A549 (cell line): ENCODE measurements around the gene MARK3. TPM values are rescaled to one million over a fixed set of nuclear protein-coding genes. Genes with fewer than 3 reads are reported as not detected.

Experiments used
- ATAC-seq, 2 experiments: fragments of 200-7000 bp in 1 of 2; fragments of >200 bp in 1 of 2; cut with Nextera tagmentation in 1 of 2; cut with Tn5 transposase in 1 of 2; 3 replicates each; pipeline versions ENCODE4 v1.8.0 to v1.9.1; 2018 to 2020; ENCODE audit warnings: mild to moderate bottlenecking in 1 of 2, moderate library complexity in 1 of 2
- CTCF ChIA-PET: fragments of 300-600 bp; sonication (Branson Sonifier 250); formaldehyde crosslinking; extraction: SDS; loops from one replicate; lab custom pipeline; 2021; ENCODE audit warnings: antibody characterized with exemption, inconsistent platforms; lab: Yijun Ruan, JAX
- POLR2A ChIA-PET: fragments of 350-600 bp; formaldehyde crosslinking; extraction: SDS; loops from one replicate; lab custom pipeline; 2021; ENCODE audit warnings: antibody characterized with exemption, inconsistent platforms; lab: Yijun Ruan, JAX
- DNase-seq, 2 experiments: peaks; one replicate each; pipeline versions ENCODE4 v3.0.0 to v3.0.0-alpha.2; 2011 to 2016; ENCODE audit warnings: low read depth in 1 of 2, low spot score in 1 of 2
- FAIRE-seq: peaks from 2 replicates; lab custom pipeline; 2011; peaks lifted over from hg19 to GRCh38; lab: Jason Lieb, UNC
- H3K27ac ChIP-seq, 2 experiments: fragments of >200 bp; sonication (Bioruptor Twin); formaldehyde crosslinking; 3 replicates each; pipeline ENCODE4 v1.5.1; 2016 to 2017
- H3K4me1 ChIP-seq: fragments of >200 bp; sonication (Bioruptor Twin); formaldehyde crosslinking; 3 replicates; pipeline ENCODE4 v1.6.1; 2016
- H3K4me2 ChIP-seq: fragments of >200 bp; sonication (Bioruptor Twin); formaldehyde crosslinking; 3 replicates; pipeline ENCODE4 v1.6.1; 2016
- H3K4me3 ChIP-seq: fragments of >200 bp; sonication (Bioruptor Twin); formaldehyde crosslinking; 3 replicates; pipeline ENCODE4 v1.5.1; 2016
- H3K9me3 ChIP-seq: fragments of >200 bp; sonication (Bioruptor Twin); formaldehyde crosslinking; 3 replicates; pipeline ENCODE4 v1.6.1; 2016
- ATOH8 ChIP-seq: fragments of 250-450 bp; sonication (Bioruptor Pico); IDR thresholded peaks from 2 replicates; pipeline ENCODE4 v1.5.0; 2020; ENCODE audit warnings: low read depth, mild to moderate bottlenecking, moderate library complexity
- BCL3 ChIP-seq: fragments of >200 bp; sonication (Bioruptor Twin); formaldehyde crosslinking; IDR thresholded peaks from 3 replicates; pipeline ENCODE4 v1.6.1; 2016
- BHLHE40 ChIP-seq: IDR thresholded peaks from 2 replicates; pipeline ENCODE4 v1.6.1; 2012; ENCODE audit warnings: low read depth, low read length, inconsistent platforms
- CBX8 ChIP-seq: fragments of 200-600 bp; sonication (generic); IDR thresholded peaks from 2 replicates; pipeline ENCODE4 v1.6.1; 2016
- CHD4 ChIP-seq: fragments of 200-600 bp; sonication (generic); IDR thresholded peaks from 2 replicates; pipeline ENCODE4 v1.6.1; 2016; ENCODE audit warnings: antibody characterized with exemption, mild to moderate bottlenecking, borderline replicate concordance
- E2F6 ChIP-seq: IDR thresholded peaks from 2 replicates; pipeline ENCODE4 v1.6.1; 2012; ENCODE audit warnings: low read depth, borderline replicate concordance
- ELK1 ChIP-seq: fragments of 150-350 bp; IDR thresholded peaks from 2 replicates; pipeline ENCODE4 v1.6.1; 2014; ENCODE audit warnings: low read depth, mild to moderate bottlenecking, low read length
- ESRRA ChIP-seq: fragments of 150-350 bp; IDR thresholded peaks from 2 replicates; pipeline ENCODE4 v1.6.1; 2014; ENCODE audit warnings: mild to moderate bottlenecking, low read length, borderline replicate concordance
- FOSL2 ChIP-seq, 2 experiments: fragments of 450-650 bp in 1 of 2; fragments of >200 bp in 1 of 2; sonication (Bioruptor Twin) in 1 of 2; formaldehyde crosslinking; IDR thresholded peaks; 2 replicates each; pipeline versions ENCODE4 v1.5.0 to v1.6.1; 2016 to 2020; ENCODE audit warnings: mild to moderate bottlenecking in 1 of 2, moderate library complexity in 1 of 2
- FOXS1 ChIP-seq: fragments of 250-450 bp; sonication (Bioruptor Pico); IDR thresholded peaks from 2 replicates; pipeline ENCODE4 v1.5.0; 2020; ENCODE audit warnings: mild to moderate bottlenecking, moderate library complexity
- HES2 ChIP-seq: fragments of >200 bp; sonication (Bioruptor Twin); formaldehyde crosslinking; IDR thresholded peaks from 2 replicates; pipeline ENCODE4 v1.6.1; 2016
- HEYL ChIP-seq: fragments of 250-450 bp; sonication (Bioruptor Pico); IDR thresholded peaks from 2 replicates; pipeline ENCODE4 v1.8.0; 2021; ENCODE audit warnings: mild to moderate bottlenecking, moderate library complexity
- HOXA7 ChIP-seq: fragments of 250-450 bp; sonication (Bioruptor Pico); IDR thresholded peaks from 2 replicates; pipeline ENCODE4 v1.5.0; 2020; ENCODE audit warnings: mild to moderate bottlenecking, moderate library complexity
- HOXB5 ChIP-seq: fragments of 250-450 bp; sonication (Bioruptor Pico); IDR thresholded peaks from 2 replicates; pipeline ENCODE4 v1.5.0; 2020; ENCODE audit warnings: mild to moderate bottlenecking, moderate library complexity
- JUN ChIP-seq, 2 experiments: fragments of >200 bp; sonication (Bioruptor Twin); formaldehyde crosslinking; IDR thresholded peaks; 2 replicates in 1 of 2; 3 replicates in 1 of 2; pipeline ENCODE4 v1.6.1; 2016 to 2017
- JUNB ChIP-seq: fragments of >200 bp; sonication (Bioruptor Twin); formaldehyde crosslinking; IDR thresholded peaks from 2 replicates; pipeline ENCODE4 v1.6.1; 2016
- NR3C1 ChIP-seq: fragments of >200 bp; sonication (Bioruptor Twin); formaldehyde crosslinking; IDR thresholded peaks from 3 replicates; pipeline ENCODE4 v1.6.1; 2017
- PBX3 ChIP-seq: IDR thresholded peaks from 2 replicates; pipeline ENCODE4 v1.6.1; 2012
- POLR2AphosphoS2 ChIP-seq: conservative IDR thresholded peaks from 2 replicates; pipeline ENCODE4 v1.6.1; 2012; ENCODE audit warnings: low read length, improper control_type of control experiment, inconsistent platforms
- RAD21 ChIP-seq, 2 experiments: fragments of >200 bp in 1 of 2; sonication (Bioruptor Twin) in 1 of 2; formaldehyde crosslinking in 1 of 2; IDR thresholded peaks in 1 of 2; conservative IDR thresholded peaks in 1 of 2; 2 replicates in 1 of 2; 3 replicates in 1 of 2; pipeline ENCODE4 v1.6.1; 2012 to 2018; ENCODE audit warnings: inconsistent platforms in 1 of 2
- RFX5 ChIP-seq: fragments of 450-650 bp; IDR thresholded peaks from 2 replicates; pipeline ENCODE4 v1.7.1; 2014; ENCODE audit warnings: antibody characterized with exemption, mild to moderate bottlenecking, moderate library complexity
- SMC3 ChIP-seq: fragments of >200 bp; sonication (Bioruptor Twin); formaldehyde crosslinking; IDR thresholded peaks from 3 replicates; pipeline ENCODE4 v1.6.1; 2018; ENCODE audit warnings: inconsistent platforms
- SREBF2 ChIP-seq: fragments of 450-650 bp; IDR thresholded peaks from 2 replicates; pipeline ENCODE4 v1.6.1; 2014; ENCODE audit warnings: mild to moderate bottlenecking, moderate library complexity
- TFCP2L1 ChIP-seq: fragments of 250-450 bp; sonication (Bioruptor Pico); IDR thresholded peaks from 2 replicates; pipeline ENCODE4 v1.5.0; 2021; ENCODE audit warnings: mild to moderate bottlenecking
- ZC3H11A ChIP-seq: fragments of 450-650 bp; IDR thresholded peaks from 2 replicates; pipeline ENCODE4 v1.6.1; 2014; ENCODE audit warnings: antibody characterized with exemption, mild to moderate bottlenecking
- ZFP36 ChIP-seq: fragments of 450-650 bp; IDR thresholded peaks from 2 replicates; pipeline ENCODE4 v1.6.1; 2014; ENCODE audit warnings: borderline replicate concordance; ENCODE audit not compliant: partially characterized antibody
- ZNF302 ChIP-seq: fragments of 250-450 bp; sonication (Bioruptor Pico); IDR thresholded peaks from 2 replicates; pipeline ENCODE4 v1.9.0; 2021; ENCODE audit warnings: inconsistent platforms, mild to moderate bottlenecking, moderate library complexity
- WGBS: methylation state at CpG from one replicate; pipeline ENCODE4 v1.1.6; 2017; ENCODE audit errors: missing lambda C conversion rate; 5-methylcytosine and 5-hydroxymethylcytosine counted together
- polyA plus RNA-seq, 4 experiments: library from polyadenylated mRNA; depleted of rRNA in 3 of 4; stranded (reverse); fragments of >200 nt; fragmentation: RNase III in 1 of 4; extraction: RNeasy Plus Mini Kit Qiagen cat#74134 plus additional on column Dnase treatment in 1 of 4; gene quantifications; 2 replicates in 3 of 4; 3 replicates in 1 of 4; pipeline ENCODE4 v1.2.3, GENCODE V29; 2011 to 2017

The MARK3 gene
- polyA plus RNA-seq, 2 of the 4 experiments (the other 2 are of a cell fraction), result 59.7 to 97.6 TPM

- H3K4me1 ChIP-seq, result peaks cover 46% of the 10 kb centered on the region
- H3K4me3 ChIP-seq, result no peak overlapping the region
- FAIRE-seq (no peak), ATAC-seq (no peak), DNase-seq (no peak)
- POLR2A ChIA-PET, result no interaction called here
- WGBS, result 59% methylated on average over 5 of the region's 22 CpGs
- H3K9me3 ChIP-seq, result no peaks in the 10 kb centered on the region
- H3K4me2 ChIP-seq, result no peak overlapping the region; the same call in 2 of the 3 replicates
- TF ChIP-seq BCL3, result no peak
- no peak for TF ChIP-seq RAD21 (conservative IDR thresholded peaks at IDR 0.05 in 1 of 2, IDR thresholded peaks at IDR 0.05 in 1 of 2)
- TF ChIP-seq ELK1, result no peak
- no peak for TF ChIP-seq ZNF302 (CRISPR knock-in tag)
- no peak for TF ChIP-seq JUNB
- no peak for TF ChIP-seq E2F6
- TF ChIP-seq CBX8, result no peak
- TF ChIP-seq HEYL (CRISPR knock-in tag), result no peak
- no peak for TF ChIP-seq SREBF2
- TF ChIP-seq FOSL2 (IDR thresholded peaks at IDR 0.05), result no peak
- no peak for TF ChIP-seq FOSL2 (CRISPR knock-in tag; IDR thresholded peaks at IDR 0.05)
- TF ChIP-seq RFX5, result no peak
- TF ChIP-seq HOXA7 (CRISPR knock-in tag), result no peak
- no peak for TF ChIP-seq JUN (IDR thresholded peaks at IDR 0.05)
- TF ChIP-seq FOXS1 (CRISPR knock-in tag), result no peak
- CTCF ChIA-PET, result interaction anchor here (1.2 to 10.0 kb wide), 6 partner anchors 10 to 405 kb away, joined by 3 to 489 read pairs (median 56); partner anchors contain the start of genes BAG5 and TRMT61A
- H3K27ac ChIP-seq, result no peak overlapping the region
These were observed 134.6 kb downstream of the MARK3 start for GRCh38 chr14:103519837-103520212.

GRCh38 chr14:103520269-103520656, 135.0 kb downstream of the MARK3 start:
- peak overlapping the region; percentile 100 for H3K4me2 ChIP-seq
- no peak for ATAC-seq
- no peaks in the 10 kb centered on the region for H3K9me3 ChIP-seq
- no peak for DNase-seq
- H3K4me3 ChIP-seq, result no peak overlapping the region
- 92% methylated on average over 9 of the region's 10 CpGs for WGBS
- POLR2A ChIA-PET, result no interaction called here
- H3K27ac ChIP-seq, result peak overlapping the region in 1 of 2 experiments; percentile 88; a peak in 2 of 6 replicates
- TF ChIP-seq TFCP2L1 (CRISPR knock-in tag) (no peak), PBX3 (no peak), ZFP36 (no peak), JUNB (no peak), HES2 (no peak), HOXA7 (CRISPR knock-in tag) (no peak), SMC3 (no peak), FOSL2 (IDR thresholded peaks at IDR 0.05) (no peak), FOSL2 (CRISPR knock-in tag; IDR thresholded peaks at IDR 0.05) (no peak), HOXB5 (no peak), NR3C1 (no peak), BHLHE40 (no peak), ELK1 (no peak), ESRRA (no peak), ZC3H11A (no peak), POLR2AphosphoS2 (no peak), CHD4 (no peak), SREBF2 (no peak), ATOH8 (CRISPR knock-in tag) (no peak)
- no peak for FAIRE-seq
- peaks cover 51% of the 10 kb centered on the region for H3K4me1 ChIP-seq
- CTCF ChIA-PET, result interaction anchor here (1.2 to 10.0 kb wide), 6 partner anchors 10 to 254 kb away, joined by 3 to 489 read pairs (median 56); partner anchors contain the start of genes BAG5 and TRMT61A
